Astrocyte (in vitro differentiated cells and primary cell): ENCODE measurements around the gene RFX4. TPM values are rescaled to one million over a fixed set of nuclear protein-coding genes. Genes with fewer than 3 reads are reported as not detected.

Source experiments
- DNase-seq: peaks from one replicate; pipeline ENCODE4 v3.0.0-alpha.2; 2010; ENCODE audit warnings: low read depth
- FAIRE-seq: peaks from 2 replicates; lab custom pipeline; 2011; peaks lifted over from hg19 to GRCh38; lab: Jason Lieb, UNC
- H2AFZ ChIP-seq: 2 replicates; pipeline ENCODE4 v1.6.0; 2012; ENCODE audit warnings: low read depth, low read length, inconsistent platforms
- H3K27ac ChIP-seq: 2 replicates; pipeline ENCODE4 v1.5.1; 2011; ENCODE audit warnings: low read depth, low read length, inconsistent platforms
- H3K27me3 ChIP-seq: 2 replicates; pipeline ENCODE4 v1.6.0; 2011; ENCODE audit warnings: low read length, inconsistent platforms; ENCODE audit not compliant: insufficient read depth
- H3K36me3 ChIP-seq: 2 replicates; pipeline ENCODE4 v1.5.1; 2011; ENCODE audit warnings: low read length, inconsistent platforms; ENCODE audit not compliant: insufficient read depth
- H3K4me1 ChIP-seq: 2 replicates; pipeline ENCODE4 v1.5.1; 2011; ENCODE audit warnings: low read length, inconsistent platforms; ENCODE audit not compliant: insufficient read depth
- H3K4me2 ChIP-seq: 2 replicates; pipeline ENCODE4 v1.6.0; 2012; ENCODE audit warnings: low read length, inconsistent platforms
- H3K4me3 ChIP-seq: 2 replicates; pipeline ENCODE4 v1.5.1; 2011; ENCODE audit warnings: low read depth, mild to moderate bottlenecking, low read length, inconsistent platforms; ENCODE audit not compliant: insufficient read depth
- H3K79me2 ChIP-seq: 2 replicates; pipeline ENCODE4 v1.6.0; 2012; ENCODE audit warnings: mild to moderate bottlenecking, low read length, inconsistent platforms; ENCODE audit not compliant: insufficient read depth
- H3K9ac ChIP-seq: 2 replicates; pipeline ENCODE4 v1.6.0; 2012; ENCODE audit warnings: mild to moderate bottlenecking, low read length, inconsistent platforms
- H3K9me3 ChIP-seq: 2 replicates; pipeline ENCODE4 v1.5.1; 2012; ENCODE audit warnings: low read depth, mild to moderate bottlenecking, low read length, inconsistent platforms; ENCODE audit not compliant: insufficient read depth
- H4K20me1 ChIP-seq: 2 replicates; pipeline ENCODE4 v1.6.0; 2012; ENCODE audit warnings: low read length, inconsistent platforms; ENCODE audit not compliant: insufficient read depth
- H3K27ac Mint-ChIP-seq: one replicate; pipeline ENCODE4 v1.8.0; 2021; ENCODE audit warnings: mild to moderate bottlenecking, mixed read lengths; ENCODE audit not compliant: unreplicated experiment
- H3K27me3 Mint-ChIP-seq: one replicate; pipeline ENCODE4 v1.8.0; 2021; ENCODE audit warnings: low read depth, mixed read lengths; ENCODE audit not compliant: unreplicated experiment
- H3K36me3 Mint-ChIP-seq: one replicate; pipeline ENCODE4 v1.8.0; 2021; ENCODE audit warnings: low read depth, mixed read lengths; ENCODE audit not compliant: unreplicated experiment
- H3K4me1 Mint-ChIP-seq: one replicate; pipeline ENCODE4 v1.8.0; 2021; ENCODE audit warnings: low read depth, mixed read lengths; ENCODE audit not compliant: unreplicated experiment
- H3K4me3 Mint-ChIP-seq: one replicate; pipeline ENCODE4 v1.8.0; 2021; ENCODE audit warnings: mild to moderate bottlenecking, moderate library complexity, mixed read lengths; ENCODE audit not compliant: unreplicated experiment
- H3K9me3 Mint-ChIP-seq: one replicate; pipeline ENCODE4 v1.8.0; 2021; ENCODE audit warnings: mild to moderate bottlenecking, mixed read lengths; ENCODE audit not compliant: unreplicated experiment
- CTCF ChIP-seq: IDR thresholded peaks from 2 replicates; pipeline ENCODE4 v1.5.1; 2011; ENCODE audit warnings: low read depth, mild to moderate bottlenecking, inconsistent platforms, low read length, moderate library complexity; ENCODE audit not compliant: insufficient read depth
- EZH2 ChIP-seq: IDR thresholded peaks from 2 replicates; pipeline ENCODE4 v1.6.1; 2012; ENCODE audit warnings: mild to moderate bottlenecking, low read length, inconsistent platforms; ENCODE audit not compliant: insufficient read depth
- total RNA-seq: library from RNA; stranded (reverse); gene quantifications from 2 replicates; pipeline ENCODE4 v1.2.1, GENCODE V29; 2021

RFX4 gene
- total RNA-seq, 1 donor from 2014 or later: 0.07 TPM

DNA sequence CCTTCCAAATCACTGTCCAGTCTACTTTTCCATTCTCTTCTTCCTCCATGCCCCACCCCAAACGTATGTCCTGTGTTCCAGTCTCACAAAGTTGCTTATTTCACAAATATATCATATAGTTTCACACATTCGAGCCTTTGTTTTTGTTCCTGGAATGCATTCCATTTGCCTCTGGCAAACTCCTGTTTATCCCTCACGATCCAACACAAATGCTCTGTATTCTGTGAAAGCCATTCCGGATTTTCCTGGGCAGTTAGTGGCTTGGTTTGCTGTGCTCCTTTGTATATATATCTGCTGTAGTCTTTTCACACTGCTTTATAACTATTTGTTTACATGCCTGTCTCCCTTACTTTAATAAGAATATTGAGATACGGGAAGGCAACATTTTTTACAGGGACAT is 200.7 kb downstream of the RFX4 start:
- no peaks in the 10 kb centered on the region for H3K9me3 Mint-ChIP-seq
- H3K27ac Mint-ChIP-seq: no peak overlapping the region
- H3K27ac ChIP-seq: no peak overlapping the region
- no peak overlapping the region for H2AFZ ChIP-seq
- no peak overlapping the region for H3K4me3 Mint-ChIP-seq
- H3K4me1 ChIP-seq: peaks cover 8% of the 10 kb centered on the region
- H3K79me2 ChIP-seq: peaks cover 45% of the 10 kb centered on the region
- H4K20me1 ChIP-seq: peaks cover 41% of the 10 kb centered on the region
- H3K27me3 ChIP-seq: no peaks in the 10 kb centered on the region
- TF ChIP-seq CTCF (no peak), EZH2 (no peak)
- H3K27me3 Mint-ChIP-seq: no peaks in the 10 kb centered on the region
- peaks cover 12% of the 10 kb centered on the region for H3K36me3 Mint-ChIP-seq
- no peak overlapping the region for H3K9ac ChIP-seq
- DNase-seq (no peak), FAIRE-seq (no peak)
- no peak overlapping the region for H3K4me3 ChIP-seq
- H3K36me3 ChIP-seq: peaks cover 4% of the 10 kb centered on the region
- H3K4me1 Mint-ChIP-seq: peaks cover 8% of the 10 kb centered on the region
- H3K4me2 ChIP-seq: no peak overlapping the region
- no peaks in the 10 kb centered on the region for H3K9me3 ChIP-seq

DNA sequence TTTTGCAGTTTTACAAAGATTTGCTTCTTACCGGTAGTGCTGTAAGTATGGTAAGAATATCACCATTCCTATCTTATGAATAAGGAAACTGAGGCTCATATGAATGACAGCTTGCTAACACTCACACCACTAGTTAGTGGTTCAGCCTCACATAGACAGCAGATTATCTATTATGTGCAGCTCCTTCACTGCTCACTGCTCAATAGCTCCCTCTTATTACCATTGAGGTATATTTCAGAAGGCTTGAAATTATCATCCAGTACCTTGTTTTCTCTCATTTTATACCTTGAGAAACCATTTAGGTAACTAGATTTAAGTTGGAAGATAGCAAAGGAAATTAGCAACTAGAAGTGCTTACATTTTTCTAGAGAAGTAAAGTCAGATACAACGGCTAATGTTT is 207.2 kb downstream of the RFX4 start:
- TF ChIP-seq EZH2 (no peak), CTCF (no peak)
- H3K27me3 Mint-ChIP-seq: no peaks in the 10 kb centered on the region
- peaks cover 27% of the 10 kb centered on the region for H3K36me3 Mint-ChIP-seq

GRCh38 chr12:106791531-106791930 is 208.7 kb downstream of the RFX4 start:
- FAIRE-seq (no peak), DNase-seq (no peak)
- no peaks in the 10 kb centered on the region for H3K36me3 ChIP-seq
- H3K4me3 ChIP-seq: no peak overlapping the region
- TF ChIP-seq EZH2 (no peak), CTCF (no peak)
- Mint-ChIP-seq H3K36me3 (peaks cover 28% of the 10 kb centered on the region), H3K4me1 (no peaks in the 10 kb centered on the region), H3K9me3 (no peaks in the 10 kb centered on the region), H3K4me3 (no peak overlapping the region), H3K27me3 (no peaks in the 10 kb centered on the region), H3K27ac (no peak overlapping the region)
- H3K27ac ChIP-seq: no peak overlapping the region
- H3K4me1 ChIP-seq: no peaks in the 10 kb centered on the region
- H3K4me2 ChIP-seq: no peak overlapping the region
- no peaks in the 10 kb centered on the region for H3K79me2 ChIP-seq
- H2AFZ ChIP-seq: no peak overlapping the region
- no peaks in the 10 kb centered on the region for H3K27me3 ChIP-seq
- no peak overlapping the region for H3K9ac ChIP-seq
- H3K9me3 ChIP-seq: no peaks in the 10 kb centered on the region
- no peaks in the 10 kb centered on the region for H4K20me1 ChIP-seq

More for the DNA sequence above, 207.2 kb downstream of the RFX4 start:
- DNase-seq (no peak), FAIRE-seq (no peak)
- H4K20me1 ChIP-seq: peaks cover under 1% of the 10 kb centered on the region
- H3K9ac ChIP-seq: no peak overlapping the region
- no peak overlapping the region for H3K4me3 Mint-ChIP-seq
- no peaks in the 10 kb centered on the region for H3K27me3 ChIP-seq
- no peak overlapping the region for H3K27ac ChIP-seq
- H3K4me3 ChIP-seq: no peak overlapping the region
- no peak overlapping the region for H3K4me2 ChIP-seq
- H3K27ac Mint-ChIP-seq: no peak overlapping the region
- no peaks in the 10 kb centered on the region for H3K4me1 ChIP-seq
- H3K9me3 Mint-ChIP-seq: no peaks in the 10 kb centered on the region
- H2AFZ ChIP-seq: no peak overlapping the region
- H3K9me3 ChIP-seq: no peaks in the 10 kb centered on the region
- peaks cover 4% of the 10 kb centered on the region for H3K36me3 ChIP-seq
- no peaks in the 10 kb centered on the region for H3K4me1 Mint-ChIP-seq
- H3K79me2 ChIP-seq: no peaks in the 10 kb centered on the region
